GM12865 (cell line): ENCODE data around the gene RNF114.

Experiments
- DNase-seq: peaks from one replicate; pipeline ENCODE4 v3.0.0; 2010; ENCODE audit warnings: low read depth
- H3K4me3 ChIP-seq: 2 replicates; pipeline ENCODE4 v1.5.1; 2011; ENCODE audit warnings: mild to moderate bottlenecking, low read depth, low read length, control low read depth
- TF ChIP-seq, protein P1 (sequence below): IDR thresholded peaks from 2 replicates; pipeline ENCODE4 v1.5.1; 2011; ENCODE audit warnings: low read length, control low read depth, low read depth, inconsistent platforms; ENCODE audit not compliant: insufficient read depth; ENCODE audit errors: missing control alignments

The RNF114 gene

DNA sequence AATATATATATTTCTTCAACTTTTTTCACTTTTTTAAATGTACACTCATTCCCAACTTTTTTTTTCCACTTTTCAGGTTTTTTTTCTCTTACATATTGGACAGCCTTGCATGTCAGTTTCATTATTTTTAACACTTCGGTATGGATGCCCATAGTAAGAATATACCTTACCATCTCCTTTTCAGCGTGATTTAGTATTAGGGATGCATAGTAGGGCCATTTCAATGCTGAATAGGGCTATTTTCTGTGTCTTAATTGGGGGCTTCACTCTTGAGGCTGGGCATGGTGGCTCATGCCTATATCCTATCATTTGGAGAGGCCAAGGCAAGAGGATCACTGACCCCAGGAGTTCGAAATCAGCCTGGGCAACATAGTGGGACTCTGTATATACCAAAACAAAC is 6.7 kb downstream of the RNF114 start:
- TF ChIP-seq, protein P1, sequence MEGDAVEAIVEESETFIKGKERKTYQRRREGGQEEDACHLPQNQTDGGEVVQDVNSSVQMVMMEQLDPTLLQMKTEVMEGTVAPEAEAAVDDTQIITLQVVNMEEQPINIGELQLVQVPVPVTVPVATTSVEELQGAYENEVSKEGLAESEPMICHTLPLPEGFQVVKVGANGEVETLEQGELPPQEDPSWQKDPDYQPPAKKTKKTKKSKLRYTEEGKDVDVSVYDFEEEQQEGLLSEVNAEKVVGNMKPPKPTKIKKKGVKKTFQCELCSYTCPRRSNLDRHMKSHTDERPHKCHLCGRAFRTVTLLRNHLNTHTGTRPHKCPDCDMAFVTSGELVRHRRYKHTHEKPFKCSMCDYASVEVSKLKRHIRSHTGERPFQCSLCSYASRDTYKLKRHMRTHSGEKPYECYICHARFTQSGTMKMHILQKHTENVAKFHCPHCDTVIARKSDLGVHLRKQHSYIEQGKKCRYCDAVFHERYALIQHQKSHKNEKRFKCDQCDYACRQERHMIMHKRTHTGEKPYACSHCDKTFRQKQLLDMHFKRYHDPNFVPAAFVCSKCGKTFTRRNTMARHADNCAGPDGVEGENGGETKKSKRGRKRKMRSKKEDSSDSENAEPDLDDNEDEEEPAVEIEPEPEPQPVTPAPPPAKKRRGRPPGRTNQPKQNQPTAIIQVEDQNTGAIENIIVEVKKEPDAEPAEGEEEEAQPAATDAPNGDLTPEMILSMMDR = no peak
- H3K4me3 ChIP-seq = no peak overlapping the region
- DNase-seq = no peak

DNA sequence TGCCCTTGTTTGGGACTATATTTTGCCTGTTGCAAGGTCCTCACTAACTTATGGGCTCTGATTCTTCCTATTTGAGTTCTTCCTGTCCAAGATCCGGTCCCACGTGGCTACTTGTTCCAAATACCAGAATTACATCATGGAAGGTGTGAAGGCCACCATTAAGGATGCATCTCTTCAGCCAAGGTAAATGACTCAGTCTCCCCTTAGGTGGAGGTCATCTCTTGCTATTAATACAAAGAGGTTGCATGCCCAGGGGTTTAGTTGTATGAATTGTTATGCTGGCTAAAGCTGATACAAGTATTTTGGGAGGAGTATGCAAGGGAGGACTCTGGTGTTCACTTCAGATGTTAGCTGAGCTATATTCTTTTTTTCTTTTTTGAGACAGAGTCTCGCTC is 9.1 kb downstream of the RNF114 start:
- H3K4me3 ChIP-seq = no peak overlapping the region
- TF ChIP-seq, protein P1 = no peak
- DNase-seq = no peak

DNA sequence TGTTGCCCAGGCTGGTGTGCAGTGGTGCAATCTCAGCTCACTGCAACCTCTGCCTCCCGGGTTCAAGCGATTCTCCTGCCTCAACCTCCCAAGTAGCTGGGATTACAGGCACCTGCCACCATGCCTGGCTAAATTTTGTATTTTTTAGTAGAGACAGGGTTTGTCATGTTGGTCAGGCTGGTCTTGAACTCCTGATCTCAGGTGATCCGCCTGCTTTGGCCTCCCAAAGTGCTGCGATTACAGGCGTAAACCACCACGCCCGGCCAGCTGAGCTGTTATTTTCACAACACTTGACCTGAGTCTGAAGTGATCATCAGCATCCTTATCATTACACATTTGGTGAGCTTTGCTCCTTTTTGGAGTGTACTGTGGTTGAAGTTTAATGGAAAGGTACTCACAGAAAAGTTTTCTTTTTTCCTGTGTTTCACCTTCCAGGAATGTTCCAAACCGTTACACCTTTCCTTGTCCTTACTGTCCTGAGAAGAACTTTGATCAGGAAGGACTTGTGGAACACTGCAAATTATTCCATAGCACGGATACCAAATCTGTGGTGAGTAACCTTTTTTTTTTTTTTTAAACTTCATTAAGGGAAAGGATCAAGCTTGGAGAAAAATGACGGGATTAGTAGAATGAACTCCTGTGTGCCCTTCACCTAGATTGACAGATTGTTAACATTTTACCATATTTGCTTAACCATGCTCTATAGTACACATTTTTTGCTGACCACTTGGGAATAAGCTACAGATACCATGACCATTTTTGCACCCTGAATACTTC is 9.7 kb downstream of the RNF114 start:
- DNase-seq = no peak
- TF ChIP-seq, protein P1 = no peak

DNA sequence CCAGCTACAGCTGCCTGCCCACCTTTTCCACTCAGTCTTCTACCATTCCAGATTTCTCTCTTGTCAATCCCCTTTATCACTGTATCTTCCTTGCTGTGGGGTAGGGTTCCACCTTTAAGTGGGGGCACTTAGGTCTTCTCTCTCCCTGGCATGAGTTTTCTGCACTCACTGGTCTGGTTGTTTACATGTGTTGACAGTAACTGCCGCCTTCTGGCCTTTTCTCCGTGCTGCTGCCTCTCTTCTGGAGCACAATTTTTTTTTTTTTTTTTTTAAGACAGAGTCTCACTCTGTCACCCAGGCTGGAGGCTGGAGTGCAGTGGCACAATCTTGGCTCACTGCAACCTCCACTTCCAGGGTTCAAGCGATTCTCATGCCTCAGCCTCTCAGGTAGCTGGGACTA is 12.0 kb downstream of the RNF114 start:
- no peak for DNase-seq
- no peak overlapping the region for H3K4me3 ChIP-seq
- TF ChIP-seq, protein P1 = no peak

More for the DNA sequence above, 9.7 kb downstream of the RNF114 start:
- H3K4me3 ChIP-seq = no peak overlapping the region

DNA sequence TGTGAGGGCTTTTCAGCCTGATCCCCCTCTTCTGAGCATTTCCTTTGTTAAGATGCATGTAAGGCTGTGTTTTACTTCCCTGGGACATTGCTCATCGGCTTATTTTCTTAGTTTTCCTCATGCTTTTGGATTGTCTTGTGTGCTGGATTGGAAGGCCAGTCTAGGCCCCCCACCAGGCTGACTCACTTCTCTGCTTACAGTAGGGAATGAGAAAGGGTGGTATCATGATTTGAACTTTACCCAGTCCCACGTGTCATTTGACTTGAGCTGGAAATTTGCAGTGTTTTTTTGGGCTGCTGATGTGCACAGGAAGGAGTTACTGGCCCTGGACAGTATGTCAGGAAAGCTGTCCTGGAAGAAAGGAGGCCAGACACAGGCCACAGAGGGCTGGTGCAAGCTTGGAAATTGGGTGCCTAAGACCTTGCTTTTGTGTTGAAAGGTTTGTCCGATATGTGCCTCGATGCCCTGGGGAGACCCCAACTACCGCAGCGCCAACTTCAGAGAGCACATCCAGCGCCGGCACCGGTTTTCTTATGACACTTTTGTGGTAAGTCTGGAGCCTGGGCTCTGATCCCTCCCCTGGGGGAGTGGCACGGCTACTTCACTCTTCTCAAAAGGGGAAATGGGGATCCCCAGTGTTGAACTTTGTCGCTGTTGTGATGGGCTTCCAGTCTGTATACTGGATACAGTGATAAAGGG is 12.8 kb downstream of the RNF114 start:
- TF ChIP-seq, protein P1 = no peak
- no peak overlapping the region for H3K4me3 ChIP-seq
- no peak for DNase-seq

DNA sequence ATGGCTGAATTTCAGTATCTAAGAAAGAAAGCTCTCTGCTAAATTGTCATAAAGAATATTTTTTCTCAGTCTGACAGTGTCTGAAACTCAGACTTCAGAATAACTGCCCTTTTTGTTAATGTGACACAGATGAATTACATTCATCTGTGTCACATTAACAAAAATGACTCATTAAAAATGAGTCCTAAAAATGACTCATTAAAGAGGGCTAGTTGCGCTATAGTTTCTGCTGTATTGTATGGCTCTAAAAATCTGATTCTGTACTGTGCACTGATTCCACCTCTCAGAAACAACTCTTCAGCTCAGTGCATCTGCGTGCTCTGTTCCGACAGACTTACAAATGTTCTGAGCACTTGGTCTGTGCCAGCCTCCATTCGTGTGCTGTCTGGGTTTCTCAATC is 15.0 kb downstream of the RNF114 start:
- TF ChIP-seq, protein P1 = no peak
- no peak for DNase-seq
- H3K4me3 ChIP-seq = no peak overlapping the region
